Measurements from ENCODE around the gene PNPLA8. TPM values are rescaled to one million over a fixed set of nuclear protein-coding genes. Genes with fewer than 3 reads are reported as not detected.

PNPLA8 gene
- total RNA-seq, 2 experiments from 2014 or later = 14.1 to 14.2 TPM

GRCh38 chr7:108457871-108458270 lies 68.1 kb downstream of the PNPLA8 start:
- H3K9me3 Mint-ChIP-seq = no peaks in the 10 kb centered on the region
- H3K4me1 Mint-ChIP-seq = peaks cover 17% of the 10 kb centered on the region
- H3K27ac Mint-ChIP-seq = no peak overlapping the region
- H3K4me3 Mint-ChIP-seq = no peak overlapping the region
- peaks cover 49% of the 10 kb centered on the region for H3K27me3 Mint-ChIP-seq
- ChIA-PET CTCF (interaction anchor here (2.2 kb wide), 1 partner anchor 15 kb away, joined by 5 read pairs; no protein-coding TSS in a partner anchor), POLR2A (no interaction called here)
- H3K36me3 Mint-ChIP-seq (ENCODE audit: low read depth) = no peaks in the 10 kb centered on the region
- DNase-seq = no peak

GRCh38 chr7:108456845-108457540 lies 68.9 kb downstream of the PNPLA8 start:
- ChIA-PET CTCF (interaction anchor here (0.9 to 2.2 kb wide), 2 partner anchors 9 to 14 kb away, joined by 3 to 5 read pairs; no protein-coding TSS in a partner anchor), POLR2A (no interaction called here)
- Mint-ChIP-seq H3K27me3 (peaks cover 55% of the 10 kb centered on the region), H3K4me1 (peaks cover 14% of the 10 kb centered on the region), H3K9me3 (no peaks in the 10 kb centered on the region), H3K36me3 (ENCODE audit: low read depth) (no peaks in the 10 kb centered on the region), H3K27ac (peak overlapping the region; percentile 26), H3K4me3 (peak overlapping the region; percentile 57)
- no peak for DNase-seq

- ChIA-PET CTCF (interaction anchor here (0.9 to 2.2 kb wide), 4 partner anchors 9 to 23 kb away, joined by 3 to 5 read pairs (median 3); no protein-coding TSS in a partner anchor), POLR2A (no interaction called here)
- Mint-ChIP-seq H3K9me3 (no peaks in the 10 kb centered on the region), H3K4me1 (peaks cover 12% of the 10 kb centered on the region), H3K27ac (peak within 1 kb of the TSS; percentile 26), H3K4me3 (peak within 1 kb of the TSS; percentile 57), H3K27me3 (peaks cover 62% of the 10 kb centered on the region), H3K36me3 (ENCODE audit: low read depth) (no peaks in the 10 kb centered on the region)
- peak; percentile 26 for DNase-seq
These were observed 69.8 kb downstream of the PNPLA8 start, which contains the start of gene NRCAM for GRCh38 chr7:108455998-108456677. TSS of gene NRCAM (minus strand) at chr7:108456436. CDS start at chr7:108240064, 216,372 bp downstream.

- peaks cover 12% of the 10 kb centered on the region for H3K4me1 Mint-ChIP-seq
- H3K27ac Mint-ChIP-seq = no peak overlapping the region
- POLR2A ChIA-PET = no interaction called here
- H3K36me3 Mint-ChIP-seq (ENCODE audit: low read depth) = no peaks in the 10 kb centered on the region
- H3K4me3 Mint-ChIP-seq = peak overlapping the region; percentile 12
- DNase-seq = no peak
- H3K9me3 Mint-ChIP-seq = no peaks in the 10 kb centered on the region
- peaks cover 60% of the 10 kb centered on the region for H3K27me3 Mint-ChIP-seq
- CTCF ChIA-PET = interaction anchor here (1.1 to 2.2 kb wide), 3 partner anchors 8 to 22 kb away, joined by 3 to 5 read pairs (median 3); no protein-coding TSS in a partner anchor
These were observed 70.4 kb downstream of the PNPLA8 start for GRCh38 chr7:108455551-108455997.

DNA sequence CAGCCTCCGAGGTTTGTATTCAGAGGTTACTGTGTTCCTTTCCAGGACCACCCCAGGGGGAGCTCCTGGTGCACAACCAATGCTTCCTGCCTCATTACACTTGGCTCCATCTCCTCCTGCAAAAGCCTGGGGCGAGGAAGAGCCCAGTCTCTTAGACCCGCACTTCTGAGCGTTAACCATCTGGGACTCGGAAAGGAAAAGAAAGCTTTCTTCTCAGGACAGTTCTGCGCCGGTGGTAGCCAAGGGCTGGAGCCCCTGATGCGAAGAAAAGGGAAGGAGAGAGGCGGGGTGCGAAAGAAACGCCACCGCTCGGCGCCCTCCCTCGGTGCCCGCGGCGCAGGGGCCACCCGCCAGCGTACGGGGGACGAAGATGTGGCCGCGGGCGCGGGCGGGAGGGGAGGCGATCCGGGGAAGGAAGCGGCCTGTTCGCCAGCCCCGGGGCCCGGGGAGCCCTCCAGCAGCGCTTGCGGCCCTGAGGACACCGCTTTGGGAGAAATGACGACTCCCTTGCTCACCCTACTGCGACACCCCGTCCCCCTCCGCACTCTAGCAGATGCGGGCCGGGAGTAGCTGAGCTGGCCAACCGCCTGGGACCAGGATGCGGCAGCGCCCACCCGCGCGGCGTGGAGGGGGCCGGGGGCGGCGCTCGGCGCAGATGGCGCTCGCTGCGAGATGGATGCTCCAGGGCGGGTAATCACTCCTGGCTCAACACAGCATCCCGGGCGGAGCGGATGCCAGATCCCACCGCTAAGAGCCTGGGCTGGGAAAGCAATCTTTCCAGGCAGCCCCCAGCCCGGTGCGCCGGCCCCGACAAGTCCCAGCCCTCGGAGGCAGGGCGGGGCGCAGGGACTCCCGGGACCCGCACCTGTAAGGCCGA lies 71.0 kb downstream of the PNPLA8 start:
- ChIA-PET CTCF (interaction anchor here (1.2 kb wide), 1 partner anchor 21 kb away, joined by 3 read pairs; no protein-coding TSS in a partner anchor), POLR2A (no interaction called here)
- H3K27me3 Mint-ChIP-seq = peaks cover 60% of the 10 kb centered on the region
- peaks cover 10% of the 10 kb centered on the region for H3K4me1 Mint-ChIP-seq
- no peak for DNase-seq
- no peak overlapping the region for H3K27ac Mint-ChIP-seq
- no peaks in the 10 kb centered on the region for H3K36me3 Mint-ChIP-seq (ENCODE audit: low read depth)
- peak overlapping the region; percentile 61 for H3K4me3 Mint-ChIP-seq
- H3K9me3 Mint-ChIP-seq = no peaks in the 10 kb centered on the region

GRCh38 chr7:108454317-108454673 lies 71.6 kb downstream of the PNPLA8 start:
- peaks cover 10% of the 10 kb centered on the region for H3K4me1 Mint-ChIP-seq

DNA sequence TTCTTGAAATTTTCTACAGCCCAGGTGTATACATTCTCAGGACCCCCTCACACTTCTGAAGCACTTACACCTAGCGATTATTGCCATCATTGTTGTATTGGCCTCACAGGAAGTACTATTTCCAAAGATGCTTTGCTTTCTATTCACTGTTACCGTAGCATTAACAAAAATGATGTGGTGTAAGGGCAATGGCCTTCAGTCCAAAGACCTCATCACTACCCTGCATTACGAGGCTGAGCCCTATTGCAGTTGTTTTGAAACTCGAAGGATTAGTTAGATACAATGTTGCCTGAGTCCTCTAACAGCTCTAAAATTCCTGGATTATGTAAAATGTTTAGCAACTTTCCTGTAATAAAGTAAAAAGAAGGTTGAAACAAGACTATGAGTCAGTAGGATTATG lies 72.6 kb downstream of the PNPLA8 start:
- CTCF ChIA-PET = interaction anchor here (0.8 to 1.1 kb wide), 2 partner anchors 15 to 429 kb away, joined by 3 read pairs; no protein-coding TSS in a partner anchor
- DNase-seq = no peak
- H3K4me3 Mint-ChIP-seq = no peak overlapping the region
- H3K4me1 Mint-ChIP-seq = peaks cover 10% of the 10 kb centered on the region
- no peak overlapping the region for H3K27ac Mint-ChIP-seq
- POLR2A ChIA-PET = no interaction called here
- peaks cover 54% of the 10 kb centered on the region for H3K27me3 Mint-ChIP-seq
- H3K9me3 Mint-ChIP-seq = no peaks in the 10 kb centered on the region
- no peaks in the 10 kb centered on the region for H3K36me3 Mint-ChIP-seq (ENCODE audit: low read depth)

More at GRCh38 chr7:108454317-108454673, 71.6 kb downstream of the PNPLA8 start:
- peaks cover 58% of the 10 kb centered on the region for H3K27me3 Mint-ChIP-seq
- H3K36me3 Mint-ChIP-seq (ENCODE audit: low read depth) = no peaks in the 10 kb centered on the region
- peak overlapping the region; percentile 61 for H3K4me3 Mint-ChIP-seq
- ChIA-PET CTCF (interaction anchor here (1.1 kb wide), 1 partner anchor 14 kb away, joined by 3 read pairs; no protein-coding TSS in a partner anchor), POLR2A (no interaction called here)
- H3K27ac Mint-ChIP-seq = no peak overlapping the region
- no peaks in the 10 kb centered on the region for H3K9me3 Mint-ChIP-seq
- no peak for DNase-seq

GRCh38 chr7:108452707-108453106 lies 73.2 kb downstream of the PNPLA8 start:
- Mint-ChIP-seq H3K27ac (no peak overlapping the region), H3K36me3 (ENCODE audit: low read depth) (no peaks in the 10 kb centered on the region), H3K4me1 (peaks cover 10% of the 10 kb centered on the region), H3K4me3 (no peak overlapping the region), H3K9me3 (no peaks in the 10 kb centered on the region), H3K27me3 (peaks cover 48% of the 10 kb centered on the region)
- DNase-seq = peak; percentile 19
- ChIA-PET CTCF (no interaction called here), POLR2A (no interaction called here)

DNA sequence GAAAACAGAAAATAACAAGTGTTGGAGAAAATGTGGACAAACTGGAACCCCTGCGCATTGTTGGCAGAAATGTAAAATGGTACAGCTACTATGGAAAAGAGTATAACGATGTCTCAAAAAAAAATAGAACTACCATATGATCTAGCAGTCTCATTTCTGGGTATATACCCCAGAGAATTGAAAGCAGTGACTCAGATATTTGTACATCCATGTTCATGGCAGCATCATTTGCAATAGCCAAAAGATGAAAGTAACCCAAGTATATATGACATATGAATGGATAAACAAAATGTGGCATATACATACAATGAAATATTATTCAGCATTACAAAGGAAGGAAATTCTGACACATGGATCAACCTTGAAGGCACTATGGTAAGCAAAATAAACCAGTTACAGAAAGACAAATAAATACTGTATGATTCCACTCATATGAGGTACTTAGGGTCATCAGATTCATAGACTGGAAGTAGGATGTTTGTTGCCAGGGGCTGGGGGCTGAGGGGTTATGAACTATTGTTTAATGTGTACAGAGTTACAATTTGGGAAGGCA lies 74.6 kb downstream of the PNPLA8 start:
- CTCF ChIA-PET = interaction anchor here (1.1 kb wide), 1 partner anchor 10 kb away, joined by 3 read pairs; no protein-coding TSS in a partner anchor
- peaks cover 37% of the 10 kb centered on the region for H3K27me3 Mint-ChIP-seq

GRCh38 chr7:108450160-108450559 lies 75.8 kb downstream of the PNPLA8 start:
- Mint-ChIP-seq H3K9me3 (no peaks in the 10 kb centered on the region), H3K27ac (no peak overlapping the region), H3K4me1 (peaks cover 6% of the 10 kb centered on the region), H3K27me3 (peaks cover 35% of the 10 kb centered on the region), H3K4me3 (no peak overlapping the region), H3K36me3 (ENCODE audit: low read depth) (no peaks in the 10 kb centered on the region)
- ChIA-PET CTCF (interaction anchor here (1.1 kb wide), 1 partner anchor 9 kb away, joined by 3 read pairs; no protein-coding TSS in a partner anchor), POLR2A (no interaction called here)
- DNase-seq = no peak

More for the DNA sequence above, 74.6 kb downstream of the PNPLA8 start:
- Mint-ChIP-seq H3K4me3 (no peak overlapping the region), H3K27ac (no peak overlapping the region), H3K36me3 (ENCODE audit: low read depth) (no peaks in the 10 kb centered on the region), H3K4me1 (peaks cover 6% of the 10 kb centered on the region), H3K9me3 (no peaks in the 10 kb centered on the region)
- POLR2A ChIA-PET = no interaction called here
- no peak for DNase-seq

- Mint-ChIP-seq H3K4me1 (peaks cover 4% of the 10 kb centered on the region), H3K27ac (no peak overlapping the region), H3K27me3 (peaks cover 32% of the 10 kb centered on the region), H3K9me3 (no peaks in the 10 kb centered on the region), H3K36me3 (ENCODE audit: low read depth) (no peaks in the 10 kb centered on the region), H3K4me3 (no peak overlapping the region)
- ChIA-PET CTCF (no interaction called here), POLR2A (no interaction called here)
- no peak for DNase-seq
These were observed 76.4 kb downstream of the PNPLA8 start for GRCh38 chr7:108449521-108449920.
